SU-DHL-6 (cell line): ENCODE results near the gene TBKBP1.
A peak's percentile ranks its signal among the peaks of the same experiment; 100 is the strongest.

Source experiments
- H2AFZ ChIP-seq: fragments of 200-600 bp; sonication (generic); 2 replicates; pipeline ENCODE4 v1.6.1; 2014; ENCODE audit warnings: low read depth, mild to moderate bottlenecking, moderate library complexity, mixed read lengths, antibody characterized with exemption, low read length; ENCODE audit not compliant: severe bottlenecking
- H3F3A ChIP-seq: fragments of 200-600 bp; shearing (Covaris generic); 2 replicates; pipeline ENCODE4 v1.6.0; 2016; ENCODE audit warnings: antibody characterized with exemption, mild to moderate bottlenecking; ENCODE audit not compliant: insufficient read depth
- H3K27ac ChIP-seq: fragments of 200-600 bp; sonication (generic); 2 replicates; pipeline ENCODE4 v1.5.1; 2016; ENCODE audit warnings: low read depth, mild to moderate bottlenecking, low read length, moderate library complexity, mixed read lengths
- H3K27me3 ChIP-seq: fragments of 200-600 bp; sonication (generic), shearing (Covaris generic); 2 replicates; pipeline ENCODE4 v1.6.0; 2014; ENCODE audit warnings: mild to moderate bottlenecking, low read length
- H3K36me3 ChIP-seq: fragments of 200-600 bp; sonication (generic); 2 replicates; pipeline ENCODE4 v1.6.1; 2014; ENCODE audit warnings: mild to moderate bottlenecking, low read length, mixed read lengths
- H3K4me2 ChIP-seq: fragments of 300-600, 200-600 bp; shearing (Covaris generic), sonication (generic); 2 replicates; pipeline ENCODE4 v1.6.0; 2014; ENCODE audit warnings: low read length, low read depth, mild to moderate bottlenecking; ENCODE audit not compliant: poor library complexity, severe bottlenecking
- H3K4me3 ChIP-seq: fragments of 200-600 bp; sonication (generic); 2 replicates; pipeline ENCODE4 v1.5.1; 2014; ENCODE audit warnings: antibody characterized with exemption, low read length, mild to moderate bottlenecking, mixed read lengths; ENCODE audit not compliant: insufficient read depth, poor library complexity, severe bottlenecking
- H3K79me2 ChIP-seq: fragments of 200-600 bp; sonication (generic); 2 replicates; pipeline ENCODE4 v1.6.1; 2014; ENCODE audit warnings: mild to moderate bottlenecking, low read length, moderate library complexity; ENCODE audit not compliant: insufficient read depth
- H3K9ac ChIP-seq: fragments of 200-600 bp; sonication (generic); 2 replicates; pipeline ENCODE4 v1.7.0; 2014; ENCODE audit warnings: mild to moderate bottlenecking, low read length
- H3K9me2 ChIP-seq: fragments of 200-600 bp; sonication (generic); replicated peaks from 2 replicates; pipeline ENCODE4 v1.6.1; 2014; ENCODE audit warnings: low read length; ENCODE audit not compliant: insufficient read depth
- H3K9me3 ChIP-seq: fragments of 200-600 bp; sonication (generic); 2 replicates; pipeline ENCODE4 v1.6.1; 2014; ENCODE audit warnings: low read length, mixed read lengths; ENCODE audit not compliant: insufficient read depth
- H4K20me1 ChIP-seq: fragments of 200-600 bp; sonication (generic); 2 replicates; pipeline ENCODE4 v1.6.1; 2014; ENCODE audit warnings: low read depth, mild to moderate bottlenecking, antibody characterized with exemption, low read length, moderate library complexity, mixed read lengths
- CTCF ChIP-seq: fragments of 200-600 bp; sonication (generic); IDR thresholded peaks from one replicate; pipeline ENCODE4 v1.5.1; 2017; ENCODE audit warnings: antibody characterized with exemption, mild to moderate bottlenecking, low read length, moderate library complexity; ENCODE audit not compliant: insufficient read depth, poor library complexity, severe bottlenecking
- EZH2phosphoT487 ChIP-seq: fragments of 200-600 bp; sonication (generic), shearing (Covaris generic); conservative IDR thresholded peaks from 2 replicates; pipeline ENCODE4 v1.6.1; 2018; ENCODE audit warnings: mild to moderate bottlenecking, antibody characterized with exemption, low read length, moderate library complexity, mixed read lengths

Gene TBKBP1

GRCh38 chr17:47742319-47743181 lies 48.6 kb downstream of the TBKBP1 start:
- H3K4me2 ChIP-seq, result no peak overlapping the region
- H2AFZ ChIP-seq, result no peak overlapping the region
- TF ChIP-seq CTCF, result peak; percentile 38
- TF ChIP-seq EZH2phosphoT487, result no peak
- H3K79me2 ChIP-seq, result no peaks in the 10 kb centered on the region
- H3K27me3 ChIP-seq, result no peaks in the 10 kb centered on the region
- no peaks in the 10 kb centered on the region for H4K20me1 ChIP-seq
- H3K9ac ChIP-seq, result no peak overlapping the region
- no peaks in the 10 kb centered on the region for H3K9me2 ChIP-seq
- H3K27ac ChIP-seq, result no peak overlapping the region
- H3K4me3 ChIP-seq, result no peak overlapping the region
- H3F3A ChIP-seq, result no peaks in the 10 kb centered on the region
- no peaks in the 10 kb centered on the region for H3K36me3 ChIP-seq
- no peaks in the 10 kb centered on the region for H3K9me3 ChIP-seq

GRCh38 chr17:47744168-47745036 lies 50.4 kb downstream of the TBKBP1 start:
- Histone ChIP-seq H3K27me3 (no peaks in the 10 kb centered on the region), H3F3A (no peaks in the 10 kb centered on the region), H3K79me2 (no peaks in the 10 kb centered on the region), H2AFZ (no peak overlapping the region), H4K20me1 (no peaks in the 10 kb centered on the region), H3K4me2 (no peak overlapping the region), H3K9me3 (no peaks in the 10 kb centered on the region), H3K9me2 (no peaks in the 10 kb centered on the region), H3K27ac (no peak overlapping the region), H3K4me3 (no peak overlapping the region), H3K9ac (no peak overlapping the region), H3K36me3 (no peaks in the 10 kb centered on the region)
- TF ChIP-seq CTCF, result no peak
- TF ChIP-seq EZH2phosphoT487, result no peak

GRCh38 chr17:47745037-47745380 lies 51.0 kb downstream of the TBKBP1 start:
- H3K27ac ChIP-seq, result no peak overlapping the region
- H3K4me3 ChIP-seq, result no peak overlapping the region
- H3K9me2 ChIP-seq, result no peaks in the 10 kb centered on the region
- H2AFZ ChIP-seq, result no peak overlapping the region
- H3F3A ChIP-seq, result no peaks in the 10 kb centered on the region
- no peaks in the 10 kb centered on the region for H3K27me3 ChIP-seq
- TF ChIP-seq EZH2phosphoT487, result no peak
- TF ChIP-seq CTCF, result no peak
- no peaks in the 10 kb centered on the region for H3K79me2 ChIP-seq
- no peak overlapping the region for H3K9ac ChIP-seq
- H3K36me3 ChIP-seq, result no peaks in the 10 kb centered on the region
- H3K9me3 ChIP-seq, result no peaks in the 10 kb centered on the region
- H4K20me1 ChIP-seq, result no peaks in the 10 kb centered on the region
- no peak overlapping the region for H3K4me2 ChIP-seq
